Upper lobe of left lung (tissue), 6 donors: ENCODE measurements around the gene NR2E3. TPM values are rescaled to one million over a fixed set of nuclear protein-coding genes. Genes with fewer than 3 reads are reported as not detected.

Experiments
- ATAC-seq, 2 donors: fragments of 200-7000 bp; cut with Tn5 transposase; one replicate each; pipeline ENCODE4 v1.9.1; 2022; ENCODE audit warnings: mild to moderate bottlenecking in 2 of 2, moderate library complexity in 2 of 2; ENCODE audit not compliant: low FRiP score in 2 of 2
- DNase-seq, 2 donors: peaks; one replicate each; pipeline ENCODE4 v3.0.0-alpha.2; 2019 to 2020
- H3K27ac ChIP-seq, 4 donors: fragments of 200-600 bp; sonication (generic); one replicate each; pipeline ENCODE4 v1.5.1; 2016 to 2019
- H3K27me3 ChIP-seq, 4 donors: fragments of 200-600 bp; sonication (generic); one replicate each; pipeline ENCODE4 v1.5.1; 2017 to 2019
- H3K36me3 ChIP-seq, 4 donors: fragments of 200-600 bp; sonication (generic); one replicate each; pipeline ENCODE4 v1.5.1; 2016 to 2019
- H3K4me1 ChIP-seq, 4 donors: fragments of 200-600 bp; sonication (generic); one replicate each; pipeline ENCODE4 v1.5.1; 2018 to 2019
- H3K4me3 ChIP-seq, 4 donors: fragments of 200-600 bp; sonication (generic); one replicate each; pipeline ENCODE4 v1.5.1; 2017 to 2019; ENCODE audit warnings: mild to moderate bottlenecking in 2 of 4, moderate library complexity in 1 of 4
- H3K9me3 ChIP-seq, 4 donors: fragments of 200-600 bp; sonication (generic); one replicate each; pipeline ENCODE4 v1.5.1; 2018 to 2019
- CTCF ChIP-seq, 6 experiments: fragments of 450-650 bp in 4 of 6; fragments of 200-600 bp in 2 of 6; sonication (generic) in 2 of 6; IDR thresholded peaks; one replicate each; pipeline ENCODE4 v1.5.1; 2016 to 2019; ENCODE audit warnings: antibody characterized with exemption in 6 of 6
- EP300 ChIP-seq, 4 donors: sonication (generic); formaldehyde crosslinking; IDR thresholded peaks; one replicate each; pipeline ENCODE4 v1.5.1; 2017; ENCODE audit warnings: antibody characterized with exemption in 4 of 4, control low read depth in 2 of 4
- POLR2A ChIP-seq, 4 donors: fragments of 450-650 bp; IDR thresholded peaks; one replicate each; pipeline ENCODE4 v1.5.1; 2016 to 2017; ENCODE audit warnings: antibody characterized with exemption in 4 of 4, mild to moderate bottlenecking in 2 of 4
- POLR2AphosphoS5 ChIP-seq, 2 donors: sonication (generic); formaldehyde crosslinking; IDR thresholded peaks; one replicate each; pipeline ENCODE4 v1.5.1; 2017; ENCODE audit warnings: antibody characterized with exemption in 2 of 2
- WGBS, 2 donors: methylation state at CpG; one replicate each; pipeline ENCODE4 v1.1.5; 2017 to 2018; 5-methylcytosine and 5-hydroxymethylcytosine counted together
- total RNA-seq, 6 donors: library from RNA; depleted of rRNA in 4 of 6; stranded (reverse); fragments of >200 nt in 4 of 6; gene quantifications; one replicate each; pipeline versions ENCODE4 v1.1.0 to v1.2.1, GENCODE V29; 2016 to 2021
- donor health status: DM: no; HTN: no; CAD: no; lungs with moderate emphysema.
- donor health status: DM: no; HTN: yes; CAD: no; lungs with severe emphysema.

Gene NR2E3
- total RNA-seq, 6 donors from 2014 or later, result 0.43 to 3.1 (median 1.5) TPM; not detected in 2

GRCh38 chr15:71773206-71773859, 37.0 kb upstream of the NR2E3 start:
- WGBS, 2 donors, result 88 to 90% methylated on average over 1 of the region's 1 CpG
- ATAC-seq (no peak), DNase-seq (no peak)
- no peak for TF ChIP-seq POLR2AphosphoS5 (IDR thresholded peaks at IDR 0.05)
- no peak for TF ChIP-seq EP300 (IDR thresholded peaks at IDR 0.05)
- TF ChIP-seq CTCF (IDR thresholded peaks at IDR 0.05), result no peak
- TF ChIP-seq POLR2A (IDR thresholded peaks at IDR 0.05), result no peak
- Histone ChIP-seq H3K4me3 (no peak overlapping the region), H3K9me3 (no peaks in the 10 kb centered on the region), H3K27me3 (no peaks in the 10 kb centered on the region), H3K27ac (no peak overlapping the region), H3K36me3 (no peaks in the 10 kb centered on the region), H3K4me1 (no peaks in the 10 kb centered on the region)

GRCh38 chr15:71775856-71776255, 34.5 kb upstream of the NR2E3 start:
- Histone ChIP-seq H3K27ac (no peak overlapping the region), H3K9me3 (no peaks in the 10 kb centered on the region), H3K36me3 (no peaks in the 10 kb centered on the region), H3K4me3 (no peak overlapping the region), H3K27me3 (no peaks in the 10 kb centered on the region), H3K4me1 (peaks cover 6 to 11% (median 7%) of the 10 kb centered on the region in 4 donors)
- TF ChIP-seq POLR2AphosphoS5 (IDR thresholded peaks at IDR 0.05), result no peak
- TF ChIP-seq EP300 (IDR thresholded peaks at IDR 0.05), result no peak
- TF ChIP-seq POLR2A (IDR thresholded peaks at IDR 0.05), result no peak
- no peak for TF ChIP-seq CTCF (IDR thresholded peaks at IDR 0.05)
- DNase-seq (no peak), ATAC-seq (no peak)

- no peak for DNase-seq
- Histone ChIP-seq H3K27ac (no peak overlapping the region), H3K9me3 (no peaks in the 10 kb centered on the region), H3K36me3 (no peaks in the 10 kb centered on the region), H3K27me3 (no peaks in the 10 kb centered on the region), H3K4me1 (peaks cover 6 to 12% (median 8%) of the 10 kb centered on the region in 4 donors), H3K4me3 (no peak overlapping the region)
- no peak for TF ChIP-seq CTCF (IDR thresholded peaks at IDR 0.05)
- no peak for TF ChIP-seq POLR2AphosphoS5 (IDR thresholded peaks at IDR 0.05)
- TF ChIP-seq EP300 (IDR thresholded peaks at IDR 0.05), result no peak
- TF ChIP-seq POLR2A (IDR thresholded peaks at IDR 0.05), result no peak
- WGBS, 2 donors, result 81 to 88% methylated on average over 3 of the region's 3 CpGs
- ATAC-seq, result no peak
Measured at GRCh38 chr15:71776304-71776703, 34.0 kb upstream of the NR2E3 start.

- 82 to 85% methylated on average over 12 to 16 of the region's 16 CpGs for WGBS, 2 donors
- TF ChIP-seq EP300 (IDR thresholded peaks at IDR 0.05), result no peak
- H3K27me3 ChIP-seq, result no peaks in the 10 kb centered on the region
- no peaks in the 10 kb centered on the region for H3K36me3 ChIP-seq
- H3K4me1 ChIP-seq, result peaks cover 6 to 12% (median 8%) of the 10 kb centered on the region in 4 donors
- H3K27ac ChIP-seq, result no peak overlapping the region
- no peaks in the 10 kb centered on the region for H3K9me3 ChIP-seq
- ATAC-seq (peak in 1 of 2 donors; percentile 44), DNase-seq (peak in 1 of 2 donors; percentile 49)
- no peak overlapping the region for H3K4me3 ChIP-seq
Measured at GRCh38 chr15:71777216-71777943, 33.0 kb upstream of the NR2E3 start.

- 91 to 95% methylated on average over 6 of the region's 6 CpGs for WGBS, 2 donors
- DNase-seq, result no peak
- H3K27me3 ChIP-seq, result no peaks in the 10 kb centered on the region
- peak overlapping the region in 1 of 4 donors; percentile 10 for H3K27ac ChIP-seq
- H3K36me3 ChIP-seq, result no peaks in the 10 kb centered on the region
- TF ChIP-seq POLR2A (IDR thresholded peaks at IDR 0.05) (no peak), CTCF (IDR thresholded peaks at IDR 0.05) (no peak), EP300 (IDR thresholded peaks at IDR 0.05) (no peak), POLR2AphosphoS5 (IDR thresholded peaks at IDR 0.05) (no peak)
- H3K4me1 ChIP-seq, result peaks cover 6 to 12% (median 8%) of the 10 kb centered on the region in 4 donors
- no peaks in the 10 kb centered on the region for H3K9me3 ChIP-seq
- no peak for ATAC-seq
- no peak overlapping the region for H3K4me3 ChIP-seq
Measured at GRCh38 chr15:71779073-71779797, 31.1 kb upstream of the NR2E3 start.
